Liver (tissue), 9 donors: ENCODE measurements around the gene ZNF468. TPM values are rescaled to one million over a fixed set of nuclear protein-coding genes. Genes with fewer than 3 reads are reported as not detected.
"Not testable (repeated sequence)": the region's sequence is repeated elsewhere in the genome, so short reads cannot be mapped to it uniquely, and the experiment has no call there.

Experiments used
- DNase-seq: peaks from one replicate; pipeline ENCODE4 v3.0.0-alpha.2; 2017; ENCODE audit warnings: low spot score
- H3K27ac ChIP-seq, 2 donors: one replicate each; pipeline ENCODE4 v1.7.0; 2013; ENCODE audit warnings: inconsistent platforms in 2 of 2, low read length in 2 of 2, control low read depth in 1 of 2, low read depth in 1 of 2, mild to moderate bottlenecking in 1 of 2
- H3K27me3 ChIP-seq, 4 donors: one replicate each; pipeline versions ENCODE4 v1.6.1 to v1.7.0; 2013; ENCODE audit warnings: low read length in 3 of 4, inconsistent platforms in 1 of 4, mild to moderate bottlenecking in 1 of 4, moderate library complexity in 1 of 4; ENCODE audit not compliant: control insufficient read depth in 4 of 4, insufficient read depth in 4 of 4
- H3K36me3 ChIP-seq, 4 donors: one replicate each; pipeline versions ENCODE4 v1.6.1 to v1.7.0; 2013; ENCODE audit warnings: low read length in 3 of 4, mild to moderate bottlenecking in 3 of 4, low read depth in 1 of 4, moderate library complexity in 1 of 4; ENCODE audit not compliant: control insufficient read depth in 4 of 4, insufficient read depth in 3 of 4
- H3K4me1 ChIP-seq, 4 donors: one replicate each; pipeline versions ENCODE4 v1.6.1 to v1.7.0; 2013; ENCODE audit warnings: low read length in 3 of 4, mild to moderate bottlenecking in 3 of 4, moderate library complexity in 1 of 4; ENCODE audit not compliant: control insufficient read depth in 4 of 4, insufficient read depth in 4 of 4
- H3K4me3 ChIP-seq, 3 donors: one replicate each; pipeline versions ENCODE4 v1.6.1 to v1.7.0; 2013; ENCODE audit warnings: low read length in 3 of 3, control low read depth in 1 of 3, low read depth in 1 of 3, mild to moderate bottlenecking in 1 of 3
- H3K9ac ChIP-seq, 2 donors: one replicate each; pipeline ENCODE4 v1.7.0; 2013; ENCODE audit warnings: low read length in 2 of 2, mild to moderate bottlenecking in 2 of 2, moderate library complexity in 2 of 2, control low read depth in 1 of 2, low read depth in 1 of 2
- H3K9me3 ChIP-seq, 4 donors: one replicate each; pipeline versions ENCODE4 v1.6.1 to v1.7.0; 2013; ENCODE audit warnings: low read length in 3 of 4; ENCODE audit not compliant: control insufficient read depth in 4 of 4
- ATF3 ChIP-seq: IDR thresholded peaks from 2 replicates; pipeline ENCODE4 v1.6.1; 2016; ENCODE audit warnings: antibody characterized with exemption
- FOXA1 ChIP-seq: IDR thresholded peaks from 2 replicates; pipeline ENCODE4 v1.6.1; 2016; ENCODE audit warnings: antibody characterized with exemption
- GABPA ChIP-seq, 2 donors: IDR thresholded peaks in 1 of 2; conservative IDR thresholded peaks in 1 of 2; 2 replicates each; pipeline ENCODE4 v1.6.1; 2016; ENCODE audit warnings: antibody characterized with exemption in 2 of 2, mild to moderate bottlenecking in 1 of 2, moderate library complexity in 1 of 2
- HNF4A ChIP-seq, 2 donors: conservative IDR thresholded peaks; 2 replicates each; pipeline ENCODE4 v1.6.1; 2016; ENCODE audit warnings: antibody characterized with exemption in 2 of 2, mild to moderate bottlenecking in 2 of 2
- HNF4G ChIP-seq: IDR thresholded peaks from 2 replicates; pipeline ENCODE4 v1.6.1; 2016; ENCODE audit warnings: antibody characterized with exemption
- NR2F2 ChIP-seq: IDR thresholded peaks from 2 replicates; pipeline ENCODE4 v1.6.1; 2016; ENCODE audit warnings: antibody characterized with exemption
- RAD21 ChIP-seq, 2 donors: IDR thresholded peaks; 2 replicates each; pipeline ENCODE4 v1.6.1; 2016; ENCODE audit warnings: antibody characterized with exemption in 2 of 2, mild to moderate bottlenecking in 2 of 2
- YY1 ChIP-seq: IDR thresholded peaks from 2 replicates; pipeline ENCODE4 v1.6.1; 2016; ENCODE audit warnings: antibody characterized with exemption, mild to moderate bottlenecking
- WGBS: extraction: QIAGEN DNeasy Blood & Tissue Kit; methylation state at CpG from one replicate; pipeline ENCODE4 v1.1.7; 2013; 5-methylcytosine and 5-hydroxymethylcytosine counted together
- polyA plus RNA-seq, 2 donors: library from polyadenylated mRNA; stranded (reverse) in 1 of 2; unstranded in 1 of 2; fragments of 200-250 nt in 1 of 2; fragments of >200 nt in 1 of 2; fragmentation: Nextera tagmentation in 1 of 2; extraction: Ambion mirVana in 1 of 2; gene quantifications; one replicate each; pipeline versions ENCODE4 v1.2.1 to v1.2.3, GENCODE V29; 2013 to 2015
- total RNA-seq, 2 donors: library from RNA; depleted of rRNA; stranded (reverse); fragments of >200 nt; gene quantifications; one replicate each; pipeline ENCODE4 v1.2.3, GENCODE V29; 2014
- TF ChIP-seq, protein P1 (sequence below): fragments of 150-350 bp; IDR thresholded peaks from 2 replicates; pipeline ENCODE4 v1.5.1; 2017; ENCODE audit warnings: improper control_type of control experiment, low read depth, low read length; ENCODE audit not compliant: missing input control
- TF ChIP-seq, protein P2 (sequence below): IDR thresholded peaks from 2 replicates; pipeline ENCODE4 v1.6.1; 2016; ENCODE audit warnings: antibody characterized with exemption
- donor health status: healthy.
- donor health status: healthy.
- donor health status: healthy.
- donor health status: healthy.
- donor health status: healthy.

Gene ZNF468
- 10 to 100 TPM in 1 of 2 donors, 1 to 10 TPM in 1; 7.4 to 15.1 TPM for total RNA-seq
- 1 to 10 TPM; 2.1 to 3.0 TPM for polyA plus RNA-seq

DNA sequence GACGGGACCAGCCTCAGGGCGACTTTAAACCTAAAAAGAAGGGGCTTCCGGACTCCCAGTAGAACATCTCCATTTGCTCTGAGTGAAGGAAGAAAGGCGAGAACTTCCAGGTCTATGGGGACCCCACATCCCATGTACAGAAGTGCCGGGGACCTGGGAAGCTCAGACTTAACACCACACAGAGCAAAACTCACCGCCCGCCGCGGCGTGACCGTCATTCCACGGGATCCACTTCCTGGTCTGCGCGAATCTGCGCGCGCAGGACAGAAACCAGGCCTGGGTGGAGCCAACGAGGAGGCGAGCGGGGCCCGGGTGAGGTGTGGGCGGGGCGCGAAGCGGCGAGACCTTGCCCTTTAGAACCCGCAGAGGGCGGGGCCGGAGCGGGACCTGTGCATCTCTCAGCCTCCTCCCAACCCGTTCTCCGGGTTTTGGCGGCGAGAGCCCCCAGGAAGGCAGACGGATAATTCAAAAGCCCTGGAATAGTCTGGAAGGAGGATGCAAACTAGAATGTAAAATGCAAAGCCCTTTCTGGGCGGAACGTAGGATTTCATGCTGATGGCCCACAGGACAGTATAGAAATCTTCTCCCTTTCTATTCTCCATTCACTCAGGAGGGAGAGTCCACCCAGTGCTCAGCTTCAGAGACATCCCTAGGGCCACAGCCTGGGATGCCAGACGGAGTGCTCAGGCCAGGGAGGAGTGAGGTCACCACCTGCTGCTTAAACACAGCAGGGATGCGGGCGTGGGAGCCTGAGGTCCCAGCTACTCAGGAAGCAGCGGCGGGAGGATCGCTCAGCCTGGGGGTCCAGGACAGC lies at the start of gene ZNF468:
TSS of gene ZNF468 (minus strand) at position 242 of the 814 bp plus-strand sequence. CDS start 3,347 bp downstream, outside the sequence.
- H3K36me3 ChIP-seq, H3K27ac ChIP-seq, H3K27me3 ChIP-seq, H3K4me1 ChIP-seq, H3K9ac ChIP-seq: not testable (repeated sequence)
- peak in 1 of 2 donors; percentile 15 for TF ChIP-seq RAD21 (IDR thresholded peaks at IDR 0.05)
- peak; percentile 24 for TF ChIP-seq NR2F2
- TF ChIP-seq HNF4A (conservative IDR thresholded peaks at IDR 0.05), result peak in 1 of 2 donors; percentile 37
- TF ChIP-seq GABPA (IDR thresholded peaks at IDR 0.05 in 1 of 2, conservative IDR thresholded peaks at IDR 0.05 in 1 of 2), result peak in 1 of 2 donors; percentile 60
- peak; percentile 68 for DNase-seq
- Histone ChIP-seq H3K4me3 (peak within 1 kb of the TSS; percentile 32 to 56 (median 56)), H3K9me3 (peaks cover 5 to 26% (median 12%) of the 10 kb centered on the region in 4 donors)
- 5% methylated on average over 43 of the region's 43 CpGs for WGBS

- WGBS, result 89% methylated on average over 16 of the region's 16 CpGs
- H3K4me1 ChIP-seq, H3K27ac ChIP-seq, H3K4me3 ChIP-seq, H3K27me3 ChIP-seq, H3K36me3 ChIP-seq, H3K9ac ChIP-seq, DNase-seq, H3K9me3 ChIP-seq: not testable (repeated sequence)
Observed at GRCh38 chr19:52904052-52904780, 46.8 kb upstream of the ZNF468 start.

DNA sequence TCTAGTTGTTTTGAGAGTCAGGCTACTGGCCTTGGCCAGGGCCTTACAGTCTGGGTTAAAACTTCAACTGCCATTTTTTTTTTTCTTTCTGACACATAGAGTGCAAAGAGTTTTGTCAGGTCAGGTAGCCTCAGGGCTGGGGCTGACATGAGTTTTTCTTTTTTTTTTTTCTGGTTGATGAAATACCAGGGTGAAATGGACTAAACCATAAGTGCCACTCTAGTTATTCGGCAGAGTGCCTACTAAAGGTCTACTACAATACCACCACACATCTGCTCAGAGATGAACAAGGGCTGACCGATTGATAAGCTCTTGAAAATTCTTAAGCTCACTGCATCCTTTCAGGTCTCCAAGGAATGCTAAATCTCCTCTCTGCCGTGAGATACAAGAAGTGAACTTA lies 44.4 kb upstream of the ZNF468 start:
- Histone ChIP-seq H3K4me1 (no peaks in the 10 kb centered on the region), H3K36me3 (peaks cover 0 to under 1% (median 0%) of the 10 kb centered on the region in 4 donors), H3K27ac (no peak overlapping the region), H3K4me3 (no peak overlapping the region), H3K9ac (no peak overlapping the region), H3K9me3 (peaks cover 3 to 11% (median 5%) of the 10 kb centered on the region in 4 donors), H3K27me3 (no peaks in the 10 kb centered on the region)
- TF ChIP-seq FOXA1 (no peak), YY1 (no peak), ATF3 (no peak), NR2F2 (no peak), HNF4A (conservative IDR thresholded peaks at IDR 0.05) (no peak), RAD21 (IDR thresholded peaks at IDR 0.05) (no peak), HNF4G (no peak), GABPA (IDR thresholded peaks at IDR 0.05 in 1 of 2, conservative IDR thresholded peaks at IDR 0.05 in 1 of 2) (no peak)
- TF ChIP-seq, protein P1, sequence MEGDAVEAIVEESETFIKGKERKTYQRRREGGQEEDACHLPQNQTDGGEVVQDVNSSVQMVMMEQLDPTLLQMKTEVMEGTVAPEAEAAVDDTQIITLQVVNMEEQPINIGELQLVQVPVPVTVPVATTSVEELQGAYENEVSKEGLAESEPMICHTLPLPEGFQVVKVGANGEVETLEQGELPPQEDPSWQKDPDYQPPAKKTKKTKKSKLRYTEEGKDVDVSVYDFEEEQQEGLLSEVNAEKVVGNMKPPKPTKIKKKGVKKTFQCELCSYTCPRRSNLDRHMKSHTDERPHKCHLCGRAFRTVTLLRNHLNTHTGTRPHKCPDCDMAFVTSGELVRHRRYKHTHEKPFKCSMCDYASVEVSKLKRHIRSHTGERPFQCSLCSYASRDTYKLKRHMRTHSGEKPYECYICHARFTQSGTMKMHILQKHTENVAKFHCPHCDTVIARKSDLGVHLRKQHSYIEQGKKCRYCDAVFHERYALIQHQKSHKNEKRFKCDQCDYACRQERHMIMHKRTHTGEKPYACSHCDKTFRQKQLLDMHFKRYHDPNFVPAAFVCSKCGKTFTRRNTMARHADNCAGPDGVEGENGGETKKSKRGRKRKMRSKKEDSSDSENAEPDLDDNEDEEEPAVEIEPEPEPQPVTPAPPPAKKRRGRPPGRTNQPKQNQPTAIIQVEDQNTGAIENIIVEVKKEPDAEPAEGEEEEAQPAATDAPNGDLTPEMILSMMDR, result no peak
- TF ChIP-seq, protein P2, sequence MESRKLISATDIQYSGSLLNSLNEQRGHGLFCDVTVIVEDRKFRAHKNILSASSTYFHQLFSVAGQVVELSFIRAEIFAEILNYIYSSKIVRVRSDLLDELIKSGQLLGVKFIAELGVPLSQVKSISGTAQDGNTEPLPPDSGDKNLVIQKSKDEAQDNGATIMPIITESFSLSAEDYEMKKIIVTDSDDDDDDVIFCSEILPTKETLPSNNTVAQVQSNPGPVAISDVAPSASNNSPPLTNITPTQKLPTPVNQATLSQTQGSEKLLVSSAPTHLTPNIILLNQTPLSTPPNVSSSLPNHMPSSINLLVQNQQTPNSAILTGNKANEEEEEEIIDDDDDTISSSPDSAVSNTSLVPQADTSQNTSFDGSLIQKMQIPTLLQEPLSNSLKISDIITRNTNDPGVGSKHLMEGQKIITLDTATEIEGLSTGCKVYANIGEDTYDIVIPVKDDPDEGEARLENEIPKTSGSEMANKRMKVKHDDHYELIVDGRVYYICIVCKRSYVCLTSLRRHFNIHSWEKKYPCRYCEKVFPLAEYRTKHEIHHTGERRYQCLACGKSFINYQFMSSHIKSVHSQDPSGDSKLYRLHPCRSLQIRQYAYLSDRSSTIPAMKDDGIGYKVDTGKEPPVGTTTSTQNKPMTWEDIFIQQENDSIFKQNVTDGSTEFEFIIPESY, result no peak
- WGBS, result 80% methylated on average over 3 of the region's 3 CpGs
- no peak for DNase-seq

DNA sequence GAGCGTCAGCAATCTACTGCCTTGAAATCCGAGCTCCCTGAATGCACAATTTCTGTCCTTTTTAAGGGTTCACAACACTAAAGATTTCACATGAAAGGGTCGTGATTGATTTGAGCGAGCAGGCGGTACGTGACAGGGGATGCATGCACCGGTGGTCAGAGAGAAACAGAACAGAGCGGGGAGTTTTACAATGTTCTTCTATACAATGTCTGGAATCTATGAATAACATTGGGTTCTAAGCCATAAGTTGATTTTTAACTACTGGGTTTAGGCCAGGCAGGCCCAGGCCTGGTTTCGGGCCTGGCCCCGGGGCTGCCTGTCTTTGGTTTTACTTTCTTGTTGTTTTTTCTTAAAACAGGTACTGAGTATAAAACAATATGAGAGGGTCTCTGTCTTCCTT lies 41.2 kb upstream of the ZNF468 start:
- H3K27ac ChIP-seq, H3K4me1 ChIP-seq, DNase-seq, H3K4me3 ChIP-seq, H3K9ac ChIP-seq, H3K27me3 ChIP-seq, H3K36me3 ChIP-seq, H3K9me3 ChIP-seq: not testable (repeated sequence)
- 96% methylated on average over 10 of the region's 10 CpGs for WGBS
